DND-41 (cell line): ENCODE data around the gene ATP6V0E2.
"Not testable (repeated sequence)": the region's sequence is repeated elsewhere in the genome, so short reads cannot be mapped to it uniquely, and the experiment has no call there.

Experiments used
- ATAC-seq: fragments of 200-7000 bp; cut with Tn5 transposase; 3 replicates; pipeline ENCODE4 v1.9.1; 2021; ENCODE audit warnings: low read depth; ENCODE audit not compliant: insufficient read depth
- DNase-seq: peaks from one replicate; pipeline ENCODE4 v3.0.0-alpha.2; 2020
- H2AFZ ChIP-seq: 2 replicates; pipeline ENCODE4 v1.6.0; 2012; ENCODE audit warnings: low read depth, low read length
- H3K27ac ChIP-seq: 2 replicates; pipeline ENCODE4 v1.5.1; 2012; ENCODE audit warnings: low read length, inconsistent platforms
- H3K27me3 ChIP-seq: fragments of 200-600 bp; sonication (generic); 2 replicates; pipeline ENCODE4 v1.6.0; 2012; ENCODE audit warnings: low read length, mild to moderate bottlenecking, inconsistent platforms; ENCODE audit not compliant: insufficient read depth, poor library complexity
- H3K36me3 ChIP-seq: 2 replicates; pipeline ENCODE4 v1.5.1; 2012; ENCODE audit warnings: low read length, inconsistent platforms; ENCODE audit not compliant: insufficient read depth
- H3K4me1 ChIP-seq: 2 replicates; pipeline ENCODE4 v1.5.1; 2012; ENCODE audit warnings: mild to moderate bottlenecking, low read length; ENCODE audit not compliant: insufficient read depth
- H3K4me2 ChIP-seq: 2 replicates; pipeline ENCODE4 v1.6.0; 2012; ENCODE audit warnings: mild to moderate bottlenecking, moderate library complexity, low read length, inconsistent platforms; ENCODE audit not compliant: insufficient read depth
- H3K4me3 ChIP-seq, 2 experiments: fragments of 200-600 bp in 1 of 2; shearing (Covaris generic) in 1 of 2; 2 replicates each; pipeline ENCODE4 v1.5.1; 2012 to 2016; ENCODE audit warnings: inconsistent platforms in 2 of 2, low read length in 2 of 2, mild to moderate bottlenecking in 2 of 2, low read depth in 1 of 2, moderate library complexity in 1 of 2
- H3K79me2 ChIP-seq: 2 replicates; pipeline ENCODE4 v1.6.0; 2012; ENCODE audit warnings: low read length, inconsistent platforms; ENCODE audit not compliant: insufficient read depth
- H3K9ac ChIP-seq: 2 replicates; pipeline ENCODE4 v1.6.0; 2012; ENCODE audit warnings: low read depth, mild to moderate bottlenecking, inconsistent platforms, low read length, moderate library complexity
- H3K9me3 ChIP-seq: 2 replicates; pipeline ENCODE4 v1.5.1; 2012; ENCODE audit warnings: low read length, moderate library complexity, mild to moderate bottlenecking, inconsistent platforms; ENCODE audit not compliant: insufficient read depth, severe bottlenecking
- H4K20me1 ChIP-seq: 2 replicates; pipeline ENCODE4 v1.6.0; 2012; ENCODE audit warnings: low read length; ENCODE audit not compliant: insufficient read depth
- EZH2 ChIP-seq: IDR thresholded peaks from 3 replicates; pipeline ENCODE4 v1.6.1; 2012; ENCODE audit warnings: borderline replicate concordance, low read depth, mild to moderate bottlenecking, moderate library complexity, low read length, inconsistent platforms; ENCODE audit not compliant: severe bottlenecking
- TF ChIP-seq, protein P1 (sequence below): IDR thresholded peaks from 2 replicates; pipeline ENCODE4 v1.5.1; 2012; ENCODE audit warnings: borderline replicate concordance, low read length, moderate library complexity, mild to moderate bottlenecking; ENCODE audit not compliant: poor library complexity, severe bottlenecking; ENCODE audit errors: extremely low read depth

Gene ATP6V0E2

DNA sequence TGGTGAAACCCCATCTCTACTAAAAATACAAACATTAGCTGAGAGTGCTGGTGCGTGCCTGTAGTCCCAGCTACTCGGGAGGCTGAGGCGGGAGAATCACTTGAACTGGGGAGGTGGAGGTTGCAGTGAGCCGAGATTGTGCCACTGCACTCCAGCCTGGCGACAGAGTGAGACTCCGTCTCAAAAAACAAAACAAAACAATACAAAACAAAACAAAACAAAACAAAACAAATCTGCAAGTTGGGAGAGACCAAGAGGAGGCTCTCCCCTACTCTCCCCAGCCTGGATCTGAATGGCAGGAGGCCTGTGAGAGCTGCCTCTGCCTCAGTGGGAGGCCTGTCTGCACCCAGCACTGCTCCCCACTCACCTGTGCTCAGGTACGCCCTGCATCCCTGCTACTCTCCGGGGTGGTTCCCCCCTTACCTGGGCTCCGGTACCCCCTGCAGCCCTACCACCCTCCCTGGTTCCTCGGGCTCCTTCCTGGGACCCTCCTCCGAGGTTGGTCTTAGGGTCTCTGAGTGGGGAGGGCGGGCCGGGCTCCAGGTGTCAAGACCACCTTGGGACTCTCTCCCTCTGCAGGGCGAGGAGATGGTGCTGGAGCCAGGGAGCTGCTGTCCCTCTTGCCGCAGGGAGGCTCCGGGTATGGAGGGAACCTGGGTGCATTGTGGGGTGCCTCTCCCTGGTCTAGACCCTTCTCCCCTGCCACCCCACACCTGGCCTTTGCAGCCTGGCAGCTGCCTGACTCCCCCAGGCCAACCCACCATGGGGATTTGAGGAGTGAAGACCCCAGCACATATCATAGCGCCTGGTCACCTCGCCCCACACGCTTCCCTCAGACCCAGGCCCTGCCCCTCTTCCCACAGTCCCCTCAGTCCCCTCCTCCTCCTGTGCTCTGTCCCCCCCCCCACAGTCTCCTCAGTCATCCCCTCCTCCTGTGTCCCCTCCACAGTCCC lies 45.1 kb upstream of the ATP6V0E2 start:
- Histone ChIP-seq H3K9ac (no peak overlapping the region), H3K27me3 (peaks cover 2% of the 10 kb centered on the region), H3K9me3 (no peaks in the 10 kb centered on the region), H3K79me2 (no peaks in the 10 kb centered on the region), H2AFZ (no peak overlapping the region), H4K20me1 (no peaks in the 10 kb centered on the region), H3K4me3 (no peak overlapping the region), H3K27ac (no peak overlapping the region), H3K4me2 (no peak overlapping the region), H3K4me1 (no peaks in the 10 kb centered on the region), H3K36me3 (no peaks in the 10 kb centered on the region)
- no peak for ATAC-seq
- TF ChIP-seq EZH2, result no peak
- TF ChIP-seq, protein P1, sequence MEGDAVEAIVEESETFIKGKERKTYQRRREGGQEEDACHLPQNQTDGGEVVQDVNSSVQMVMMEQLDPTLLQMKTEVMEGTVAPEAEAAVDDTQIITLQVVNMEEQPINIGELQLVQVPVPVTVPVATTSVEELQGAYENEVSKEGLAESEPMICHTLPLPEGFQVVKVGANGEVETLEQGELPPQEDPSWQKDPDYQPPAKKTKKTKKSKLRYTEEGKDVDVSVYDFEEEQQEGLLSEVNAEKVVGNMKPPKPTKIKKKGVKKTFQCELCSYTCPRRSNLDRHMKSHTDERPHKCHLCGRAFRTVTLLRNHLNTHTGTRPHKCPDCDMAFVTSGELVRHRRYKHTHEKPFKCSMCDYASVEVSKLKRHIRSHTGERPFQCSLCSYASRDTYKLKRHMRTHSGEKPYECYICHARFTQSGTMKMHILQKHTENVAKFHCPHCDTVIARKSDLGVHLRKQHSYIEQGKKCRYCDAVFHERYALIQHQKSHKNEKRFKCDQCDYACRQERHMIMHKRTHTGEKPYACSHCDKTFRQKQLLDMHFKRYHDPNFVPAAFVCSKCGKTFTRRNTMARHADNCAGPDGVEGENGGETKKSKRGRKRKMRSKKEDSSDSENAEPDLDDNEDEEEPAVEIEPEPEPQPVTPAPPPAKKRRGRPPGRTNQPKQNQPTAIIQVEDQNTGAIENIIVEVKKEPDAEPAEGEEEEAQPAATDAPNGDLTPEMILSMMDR, result no peak
- no peak for DNase-seq

DNA sequence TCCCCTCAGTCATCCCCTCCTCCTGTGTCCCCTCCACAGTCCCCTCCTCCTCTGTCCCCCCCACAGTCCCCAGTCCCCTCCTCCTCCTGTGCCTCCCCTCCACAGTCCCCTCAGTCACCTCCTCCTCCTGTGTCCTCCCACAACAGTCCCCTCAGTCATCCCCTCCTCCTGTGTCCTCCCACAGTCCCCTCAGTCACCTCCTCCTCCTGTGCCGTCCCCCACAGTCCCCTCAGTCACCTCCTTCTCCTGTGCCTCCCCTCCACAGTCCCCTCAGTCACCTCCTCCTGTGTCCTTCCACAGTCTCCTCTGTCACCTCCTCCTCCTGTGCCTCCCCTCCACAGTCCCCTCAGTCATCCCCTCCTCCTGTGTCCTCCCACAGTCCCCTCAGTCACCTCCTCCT lies 43.2 kb upstream of the ATP6V0E2 start:
- H3K27ac ChIP-seq, H3K4me2 ChIP-seq, H3K4me3 ChIP-seq, ATAC-seq, H4K20me1 ChIP-seq, H2AFZ ChIP-seq, H3K4me1 ChIP-seq, H3K9me3 ChIP-seq, H3K36me3 ChIP-seq, DNase-seq, H3K27me3 ChIP-seq, H3K79me2 ChIP-seq, H3K9ac ChIP-seq: not testable (repeated sequence)

DNA sequence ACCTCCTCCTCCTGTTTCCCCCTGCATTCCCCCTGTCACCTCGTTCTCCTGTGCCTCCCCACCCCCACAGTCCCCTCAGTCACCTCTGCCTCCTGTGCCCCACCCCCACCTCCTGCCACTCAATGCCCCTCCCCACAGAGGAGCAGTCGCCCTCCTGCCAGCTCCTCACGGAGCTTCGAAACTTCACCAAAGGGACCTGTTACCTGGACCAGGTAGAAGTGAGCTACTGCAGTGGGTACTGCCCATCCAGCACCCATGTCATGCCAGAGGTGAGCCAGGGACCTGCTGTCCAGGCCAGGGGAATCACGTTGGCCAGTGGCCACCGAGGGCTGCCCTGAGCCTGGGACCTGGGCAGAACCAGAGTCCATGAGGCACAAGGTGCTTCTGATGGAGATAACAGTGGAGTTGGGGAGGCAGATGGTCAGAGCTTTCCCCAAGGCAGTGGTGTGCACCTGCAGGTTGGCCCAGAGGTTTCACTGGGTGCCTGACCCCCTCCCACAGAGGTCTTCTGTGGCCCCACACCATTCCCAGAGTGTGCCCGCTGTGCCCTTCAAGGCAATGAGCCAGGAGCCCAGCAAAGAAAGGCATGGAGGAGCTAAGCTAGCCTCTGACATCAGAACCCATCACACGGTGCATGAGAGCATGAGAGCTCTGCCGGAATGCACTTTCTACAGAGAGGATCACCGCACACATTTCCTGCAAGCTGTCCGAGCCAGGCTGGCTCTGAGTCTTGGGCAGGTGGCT lies 42.6 kb upstream of the ATP6V0E2 start:
- ATAC-seq (no peak), DNase-seq (no peak)
- no peak overlapping the region for H3K27ac ChIP-seq
- no peak overlapping the region for H3K9ac ChIP-seq
- H3K9me3 ChIP-seq, result no peaks in the 10 kb centered on the region
- H3K79me2 ChIP-seq, result no peaks in the 10 kb centered on the region
- no peaks in the 10 kb centered on the region for H3K36me3 ChIP-seq
- no peak overlapping the region for H2AFZ ChIP-seq
- H3K4me3 ChIP-seq, result no peak overlapping the region
- TF ChIP-seq, protein P1, result no peak
- no peak for TF ChIP-seq EZH2
- H3K4me1 ChIP-seq, result no peaks in the 10 kb centered on the region
- H3K27me3 ChIP-seq, result peaks cover 5% of the 10 kb centered on the region
- no peaks in the 10 kb centered on the region for H4K20me1 ChIP-seq
- H3K4me2 ChIP-seq, result no peak overlapping the region

DNA sequence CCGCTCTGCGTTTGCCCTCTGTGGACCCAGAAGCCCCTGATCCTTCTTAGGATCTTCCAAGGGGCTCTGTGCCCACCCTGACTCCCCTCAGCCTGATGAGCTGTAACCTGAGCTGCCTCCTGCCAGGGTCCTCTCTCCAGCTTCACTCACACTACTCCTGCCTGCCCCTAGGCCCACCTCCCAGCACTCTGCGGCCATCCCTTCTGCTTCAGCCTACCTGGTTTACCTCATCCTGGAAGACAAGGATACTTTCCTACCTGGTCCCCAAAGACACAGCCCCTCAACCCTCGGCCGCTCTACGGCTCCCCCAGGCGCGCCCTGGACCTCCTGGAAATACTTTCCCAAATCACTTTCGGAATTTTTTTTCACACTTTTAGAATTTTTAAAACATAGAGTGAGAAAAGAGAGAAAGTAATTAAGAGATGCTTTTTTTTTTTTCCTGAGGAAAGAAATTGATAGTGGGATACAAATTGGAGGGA lies 42.0 kb upstream of the ATP6V0E2 start:
- Histone ChIP-seq H3K4me2 (no peak overlapping the region), H3K36me3 (no peaks in the 10 kb centered on the region), H3K9ac (no peak overlapping the region), H3K27ac (no peak overlapping the region), H3K27me3 (peaks cover 5% of the 10 kb centered on the region), H3K9me3 (no peaks in the 10 kb centered on the region), H3K79me2 (no peaks in the 10 kb centered on the region), H2AFZ (no peak overlapping the region), H4K20me1 (no peaks in the 10 kb centered on the region), H3K4me3 (no peak overlapping the region), H3K4me1 (no peaks in the 10 kb centered on the region)
- TF ChIP-seq EZH2, result no peak
- TF ChIP-seq, protein P1, result no peak
- DNase-seq (no peak), ATAC-seq (no peak)
